Liver (tissue), 3 donors: ENCODE data around the gene KIR3DL3.
"Not testable (repeated sequence)": the region's sequence is repeated elsewhere in the genome, so short reads cannot be mapped to it uniquely, and the experiment has no call there.

ENCODE experiments used
- ATF3 ChIP-seq: IDR thresholded peaks from 2 replicates; pipeline ENCODE4 v1.6.1; 2016; ENCODE audit warnings: antibody characterized with exemption
- CTCF ChIP-seq: fragments of 150-350 bp; IDR thresholded peaks from 2 replicates; pipeline ENCODE4 v1.5.1; 2017; ENCODE audit warnings: improper control_type of control experiment, low read depth, low read length; ENCODE audit not compliant: missing input control
- GABPA ChIP-seq, 2 donors: IDR thresholded peaks in 1 of 2; conservative IDR thresholded peaks in 1 of 2; 2 replicates each; pipeline ENCODE4 v1.6.1; 2016; ENCODE audit warnings: antibody characterized with exemption in 2 of 2, mild to moderate bottlenecking in 1 of 2, moderate library complexity in 1 of 2
- HNF4A ChIP-seq, 2 donors: conservative IDR thresholded peaks; 2 replicates each; pipeline ENCODE4 v1.6.1; 2016; ENCODE audit warnings: antibody characterized with exemption in 2 of 2, mild to moderate bottlenecking in 2 of 2
- MAX ChIP-seq: IDR thresholded peaks from 2 replicates; pipeline ENCODE4 v1.6.1; 2016; ENCODE audit warnings: antibody characterized with exemption
- REST ChIP-seq: IDR thresholded peaks from 2 replicates; pipeline ENCODE4 v1.6.1; 2016; ENCODE audit warnings: antibody characterized with exemption, mild to moderate bottlenecking
- SP1 ChIP-seq: IDR thresholded peaks from 2 replicates; pipeline ENCODE4 v1.6.1; 2018; ENCODE audit warnings: antibody characterized with exemption, mild to moderate bottlenecking
- donor health status: healthy.
- donor health status: healthy.

- TF ChIP-seq CTCF; MAX; SP1; ATF3; REST; HNF4A (conservative IDR thresholded peaks at IDR 0.05); GABPA (IDR thresholded peaks at IDR 0.05 in 1 of 2, conservative IDR thresholded peaks at IDR 0.05 in 1 of 2): not testable (repeated sequence)
These were observed 32.2 kb downstream of the KIR3DL3 start for GRCh38 chr19:54756204-54757110.
